WTC11 (cell line): ENCODE results near the gene SLC39A5. TPM values are rescaled to one million over a fixed set of nuclear protein-coding genes. Genes with fewer than 3 reads are reported as not detected.

Experiments used
- ATAC-seq: fragments of 200-7000 bp; cut with Tn5 transposase; 2 replicates; pipeline ENCODE4 v1.10.0; 2021; ENCODE audit warnings: mild to moderate bottlenecking, moderate library complexity
- CTCF ChIA-PET: fragments of 300-600 bp; sonication (Branson Sonifier 250); formaldehyde crosslinking; loops from one replicate; lab custom pipeline; 2021; ENCODE audit warnings: antibody characterized with exemption; lab: Charles Lee
- POLR2A ChIA-PET: fragments of 350-600 bp; sonication (Branson Sonifier 250); formaldehyde crosslinking; loops from one replicate; lab custom pipeline; 2021; ENCODE audit warnings: antibody characterized with exemption; lab: Charles Lee
- DNase-seq: peaks from one replicate; pipeline ENCODE4 v3.0.0; 2021; ENCODE audit warnings: low spot score
- H3K27ac Mint-ChIP-seq: 2 replicates; pipeline ENCODE4 v1.8.0; 2021; ENCODE audit warnings: mixed read lengths
- H3K27me3 Mint-ChIP-seq: 2 replicates; pipeline ENCODE4 v1.8.0; 2021; ENCODE audit warnings: low read depth, mild to moderate bottlenecking, moderate library complexity, mixed read lengths
- H3K36me3 Mint-ChIP-seq: 2 replicates; pipeline ENCODE4 v1.8.0; 2021; ENCODE audit warnings: mixed read lengths
- H3K4me1 Mint-ChIP-seq: 2 replicates; pipeline ENCODE4 v1.8.0; 2022; ENCODE audit warnings: mixed read lengths
- H3K4me3 Mint-ChIP-seq: 2 replicates; pipeline ENCODE4 v1.8.0; 2021; ENCODE audit warnings: mild to moderate bottlenecking, moderate library complexity, mixed read lengths
- H3K9me3 Mint-ChIP-seq: 2 replicates; pipeline ENCODE4 v1.8.0; 2021; ENCODE audit warnings: mixed read lengths
- ATF1 ChIP-seq: sonication (generic); formaldehyde crosslinking; IDR thresholded peaks from 2 replicates; pipeline ENCODE4 v1.8.1; 2023; ENCODE audit warnings: mild to moderate bottlenecking, moderate library complexity, missing genetic modification reagents
- CREM ChIP-seq: sonication (generic); formaldehyde crosslinking; IDR thresholded peaks from 2 replicates; pipeline ENCODE4 v1.8.1; 2022; ENCODE audit warnings: mild to moderate bottlenecking, missing genetic modification reagents, moderate library complexity
- ETV6 ChIP-seq: sonication (generic); formaldehyde crosslinking; IDR thresholded peaks from 2 replicates; pipeline ENCODE4 v1.8.1; 2022; ENCODE audit warnings: mild to moderate bottlenecking, missing genetic modification reagents
- FOXJ3 ChIP-seq: sonication (generic); formaldehyde crosslinking; IDR thresholded peaks from 2 replicates; pipeline ENCODE4 v1.9.0; 2021; ENCODE audit warnings: missing genetic modification reagents, mild to moderate bottlenecking, borderline replicate concordance
- FOXK1 ChIP-seq: sonication (generic); formaldehyde crosslinking; IDR thresholded peaks from 2 replicates; pipeline ENCODE4 v1.8.0; 2022; ENCODE audit warnings: mild to moderate bottlenecking, moderate library complexity, missing genetic modification reagents
- HMGXB4 ChIP-seq: sonication (generic); formaldehyde crosslinking; IDR thresholded peaks from 2 replicates; pipeline ENCODE4 v1.8.1; 2023; ENCODE audit warnings: mild to moderate bottlenecking, moderate library complexity, missing genetic modification reagents
- KAT7 ChIP-seq: sonication (generic); formaldehyde crosslinking; IDR thresholded peaks from 2 replicates; pipeline ENCODE4 v1.8.1; 2023; ENCODE audit warnings: missing genetic modification reagents, mild to moderate bottlenecking, borderline replicate concordance
- NR2C2 ChIP-seq: sonication (generic); formaldehyde crosslinking; IDR thresholded peaks from 2 replicates; pipeline ENCODE4 v1.8.0; 2022; ENCODE audit warnings: mild to moderate bottlenecking, missing genetic modification reagents
- OVOL2 ChIP-seq: fragments of 250-450 bp; sonication (Bioruptor Pico); IDR thresholded peaks from 2 replicates; pipeline ENCODE4 v1.9.0; 2021; ENCODE audit warnings: mild to moderate bottlenecking, borderline replicate concordance
- PRRX2 ChIP-seq: fragments of 250-450 bp; sonication (Bioruptor Pico); IDR thresholded peaks from 2 replicates; pipeline ENCODE4 v1.8.0; 2021; ENCODE audit warnings: mild to moderate bottlenecking
- SMAD3 ChIP-seq: sonication (generic); formaldehyde crosslinking; IDR thresholded peaks from 2 replicates; pipeline ENCODE4 v1.8.0; 2022; ENCODE audit warnings: missing genetic modification reagents, mild to moderate bottlenecking, borderline replicate concordance
- SOX15 ChIP-seq: fragments of 250-450 bp; sonication (Bioruptor Pico); IDR thresholded peaks from 2 replicates; pipeline ENCODE4 v1.9.0; 2021; ENCODE audit warnings: mild to moderate bottlenecking
- TCF7 ChIP-seq: sonication (generic); formaldehyde crosslinking; IDR thresholded peaks from 2 replicates; pipeline ENCODE4 v1.8.0; 2022; ENCODE audit warnings: mild to moderate bottlenecking, low read depth, missing genetic modification reagents, moderate library complexity
- ZNF138 ChIP-seq: sonication (generic); formaldehyde crosslinking; conservative IDR thresholded peaks from 2 replicates; pipeline ENCODE4 v1.8.1; 2022; ENCODE audit warnings: mild to moderate bottlenecking, moderate library complexity, missing genetic modification reagents
- ZNF219 ChIP-seq: sonication (generic); formaldehyde crosslinking; IDR thresholded peaks from 2 replicates; pipeline ENCODE4 v1.8.0; 2023; ENCODE audit warnings: missing genetic modification reagents, mild to moderate bottlenecking, borderline replicate concordance
- ZNF263 ChIP-seq: sonication (generic); formaldehyde crosslinking; IDR thresholded peaks from 2 replicates; pipeline ENCODE4 v1.8.1; 2022; ENCODE audit warnings: low read depth, mild to moderate bottlenecking, moderate library complexity, missing genetic modification reagents
- ZNF671 ChIP-seq: fragments of 250-450 bp; sonication (Bioruptor Pico); IDR thresholded peaks from 2 replicates; pipeline ENCODE4 v1.8.0; 2021; ENCODE audit warnings: mild to moderate bottlenecking
- total RNA-seq: library from RNA; stranded (reverse); gene quantifications from 3 replicates; pipeline ENCODE4 v1.2.3, GENCODE V29; 2021
- TF ChIP-seq, protein P1 (sequence below): sonication (generic); formaldehyde crosslinking; IDR thresholded peaks from 2 replicates; pipeline ENCODE4 v1.8.0; 2022; ENCODE audit warnings: missing genetic modification reagents
- TF ChIP-seq, protein P2 (sequence below): sonication (generic); formaldehyde crosslinking; IDR thresholded peaks from 2 replicates; pipeline ENCODE4 v1.8.1; 2022; ENCODE audit warnings: mild to moderate bottlenecking, moderate library complexity, missing genetic modification reagents
- TF ChIP-seq, protein P3 (sequence below): sonication (generic); formaldehyde crosslinking; conservative IDR thresholded peaks from 2 replicates; pipeline ENCODE4 v1.8.1; 2022; ENCODE audit warnings: mild to moderate bottlenecking, missing genetic modification reagents
- TF ChIP-seq, protein P4 (sequence below): sonication (generic); formaldehyde crosslinking; IDR thresholded peaks from 2 replicates; pipeline ENCODE4 v1.8.0; 2023; ENCODE audit warnings: missing genetic modification reagents
- TF ChIP-seq, protein P5 (sequence below): sonication (generic); formaldehyde crosslinking; IDR thresholded peaks from 2 replicates; pipeline ENCODE4 v1.8.1; 2022; ENCODE audit warnings: low read depth, missing genetic modification reagents, borderline replicate concordance
- TF ChIP-seq, protein P6 (sequence below): fragments of 250-450 bp; sonication (Bioruptor Pico); IDR thresholded peaks from 2 replicates; pipeline ENCODE4 v1.9.0; 2021; ENCODE audit warnings: moderate library complexity, mild to moderate bottlenecking, inconsistent platforms, borderline replicate concordance

SLC39A5 gene
- total RNA-seq, 1 experiment from 2014 or later: 0.26 TPM

DNA sequence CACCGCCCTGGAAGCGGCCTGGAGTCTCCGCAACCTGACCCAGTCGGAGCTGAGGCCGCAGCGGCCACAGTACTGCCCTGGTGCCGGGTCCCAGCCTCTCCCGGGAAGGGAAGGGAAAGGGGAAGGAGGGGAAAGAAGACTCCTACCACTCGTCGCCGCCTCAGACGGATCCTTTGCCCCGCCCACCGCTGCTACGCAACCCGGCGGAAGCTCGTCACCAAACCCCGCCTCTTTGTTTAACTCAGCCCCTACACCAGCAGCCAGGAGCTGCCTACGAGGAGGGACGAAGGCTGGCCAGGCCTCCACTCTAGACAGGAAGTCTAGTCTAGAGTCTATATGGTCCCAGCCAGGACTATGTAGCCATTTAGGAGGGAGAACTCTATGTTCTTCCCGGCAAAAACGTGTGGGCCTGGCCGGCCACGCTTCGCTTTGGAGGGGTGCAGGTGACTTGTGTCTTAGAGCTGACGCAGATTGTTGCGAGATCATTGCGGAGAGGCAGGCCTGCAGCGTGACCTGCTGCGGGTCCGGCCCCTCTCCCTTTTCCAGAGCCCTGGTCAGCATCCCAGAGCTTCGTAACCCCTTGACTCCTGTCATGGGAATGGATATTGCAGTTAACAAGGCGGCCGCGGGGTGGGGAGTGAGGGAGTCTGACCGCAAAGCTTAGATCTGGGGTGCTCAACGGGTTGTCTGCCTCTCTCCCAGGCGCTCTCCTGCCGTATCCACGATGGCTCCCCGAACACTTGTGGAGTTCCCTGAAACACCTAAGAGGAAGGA, 7.9 kb upstream of the SLC39A5 start, which contains the start of gene RNF41:
Gene RNF41, minus strand, starts transcription at position 166 of the 774 bp plus-strand sequence. CDS start 7,875 bp downstream, outside the sequence.
- Mint-ChIP-seq H3K36me3 (peaks cover 15% of the 10 kb centered on the region), H3K9me3 (no peaks in the 10 kb centered on the region), H3K4me1 (peaks cover 33% of the 10 kb centered on the region), H3K27ac (peak within 1 kb of the TSS; percentile 100), H3K27me3 (no peaks in the 10 kb centered on the region), H3K4me3 (peak within 1 kb of the TSS; percentile 98)
- ChIA-PET CTCF (interaction anchor here (0.6 to 3.6 kb wide), 39 partner anchors 9 to 483 kb away, joined by 3 to 102 read pairs (median 5); partner anchors contain the start of genes ANKRD52, CNPY2, COQ10A and ERBB3), POLR2A (interaction anchor here (0.5 to 2.6 kb wide), 39 partner anchors 9 to 1284 kb away, joined by 3 to 33 read pairs (median 5); partner anchors contain the start of genes ANKRD52, ATP5F1B, CNPY2 and COQ10A)
- DNase-seq: peak; percentile 97
- ATAC-seq: peak; percentile 75
- TF ChIP-seq, protein P1, sequence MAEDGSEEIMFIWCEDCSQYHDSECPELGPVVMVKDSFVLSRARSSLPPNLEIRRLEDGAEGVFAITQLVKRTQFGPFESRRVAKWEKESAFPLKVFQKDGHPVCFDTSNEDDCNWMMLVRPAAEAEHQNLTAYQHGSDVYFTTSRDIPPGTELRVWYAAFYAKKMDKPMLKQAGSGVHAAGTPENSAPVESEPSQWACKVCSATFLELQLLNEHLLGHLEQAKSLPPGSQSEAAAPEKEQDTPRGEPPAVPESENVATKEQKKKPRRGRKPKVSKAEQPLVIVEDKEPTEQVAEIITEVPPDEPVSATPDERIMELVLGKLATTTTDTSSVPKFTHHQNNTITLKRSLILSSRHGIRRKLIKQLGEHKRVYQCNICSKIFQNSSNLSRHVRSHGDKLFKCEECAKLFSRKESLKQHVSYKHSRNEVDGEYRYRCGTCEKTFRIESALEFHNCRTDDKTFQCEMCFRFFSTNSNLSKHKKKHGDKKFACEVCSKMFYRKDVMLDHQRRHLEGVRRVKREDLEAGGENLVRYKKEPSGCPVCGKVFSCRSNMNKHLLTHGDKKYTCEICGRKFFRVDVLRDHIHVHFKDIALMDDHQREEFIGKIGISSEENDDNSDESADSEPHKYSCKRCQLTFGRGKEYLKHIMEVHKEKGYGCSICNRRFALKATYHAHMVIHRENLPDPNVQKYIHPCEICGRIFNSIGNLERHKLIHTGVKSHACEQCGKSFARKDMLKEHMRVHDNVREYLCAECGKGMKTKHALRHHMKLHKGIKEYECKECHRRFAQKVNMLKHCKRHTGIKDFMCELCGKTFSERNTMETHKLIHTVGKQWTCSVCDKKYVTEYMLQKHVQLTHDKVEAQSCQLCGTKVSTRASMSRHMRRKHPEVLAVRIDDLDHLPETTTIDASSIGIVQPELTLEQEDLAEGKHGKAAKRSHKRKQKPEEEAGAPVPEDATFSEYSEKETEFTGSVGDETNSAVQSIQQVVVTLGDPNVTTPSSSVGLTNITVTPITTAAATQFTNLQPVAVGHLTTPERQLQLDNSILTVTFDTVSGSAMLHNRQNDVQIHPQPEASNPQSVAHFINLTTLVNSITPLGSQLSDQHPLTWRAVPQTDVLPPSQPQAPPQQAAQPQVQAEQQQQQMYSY: no peak
- TF ChIP-seq, protein P2, sequence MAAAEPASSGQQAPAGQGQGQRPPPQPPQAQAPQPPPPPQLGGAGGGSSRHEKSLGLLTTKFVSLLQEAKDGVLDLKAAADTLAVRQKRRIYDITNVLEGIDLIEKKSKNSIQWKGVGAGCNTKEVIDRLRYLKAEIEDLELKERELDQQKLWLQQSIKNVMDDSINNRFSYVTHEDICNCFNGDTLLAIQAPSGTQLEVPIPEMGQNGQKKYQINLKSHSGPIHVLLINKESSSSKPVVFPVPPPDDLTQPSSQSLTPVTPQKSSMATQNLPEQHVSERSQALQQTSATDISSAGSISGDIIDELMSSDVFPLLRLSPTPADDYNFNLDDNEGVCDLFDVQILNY: peak; percentile 66; the same call in 1 of the 2 replicates
- no peak for TF ChIP-seq ZNF671 (CRISPR knock-in tag)
- TF ChIP-seq ZNF219 (CRISPR knock-in tag): no peak
- TF ChIP-seq ETV6 (CRISPR knock-in tag): 0 out of 2 replicates have a peak, but pooled peaks have one; percentile 32
- TF ChIP-seq, protein P3, sequence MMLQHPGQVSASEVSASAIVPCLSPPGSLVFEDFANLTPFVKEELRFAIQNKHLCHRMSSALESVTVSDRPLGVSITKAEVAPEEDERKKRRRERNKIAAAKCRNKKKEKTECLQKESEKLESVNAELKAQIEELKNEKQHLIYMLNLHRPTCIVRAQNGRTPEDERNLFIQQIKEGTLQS: no peak
- TF ChIP-seq, protein P4, sequence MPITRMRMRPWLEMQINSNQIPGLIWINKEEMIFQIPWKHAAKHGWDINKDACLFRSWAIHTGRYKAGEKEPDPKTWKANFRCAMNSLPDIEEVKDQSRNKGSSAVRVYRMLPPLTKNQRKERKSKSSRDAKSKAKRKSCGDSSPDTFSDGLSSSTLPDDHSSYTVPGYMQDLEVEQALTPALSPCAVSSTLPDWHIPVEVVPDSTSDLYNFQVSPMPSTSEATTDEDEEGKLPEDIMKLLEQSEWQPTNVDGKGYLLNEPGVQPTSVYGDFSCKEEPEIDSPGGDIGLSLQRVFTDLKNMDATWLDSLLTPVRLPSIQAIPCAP (CRISPR knock-in tag): 0 out of 2 replicates have a peak, but pooled peaks have one; percentile 14
- no peak for TF ChIP-seq ZNF138 (CRISPR knock-in tag)
- TF ChIP-seq, protein P5, sequence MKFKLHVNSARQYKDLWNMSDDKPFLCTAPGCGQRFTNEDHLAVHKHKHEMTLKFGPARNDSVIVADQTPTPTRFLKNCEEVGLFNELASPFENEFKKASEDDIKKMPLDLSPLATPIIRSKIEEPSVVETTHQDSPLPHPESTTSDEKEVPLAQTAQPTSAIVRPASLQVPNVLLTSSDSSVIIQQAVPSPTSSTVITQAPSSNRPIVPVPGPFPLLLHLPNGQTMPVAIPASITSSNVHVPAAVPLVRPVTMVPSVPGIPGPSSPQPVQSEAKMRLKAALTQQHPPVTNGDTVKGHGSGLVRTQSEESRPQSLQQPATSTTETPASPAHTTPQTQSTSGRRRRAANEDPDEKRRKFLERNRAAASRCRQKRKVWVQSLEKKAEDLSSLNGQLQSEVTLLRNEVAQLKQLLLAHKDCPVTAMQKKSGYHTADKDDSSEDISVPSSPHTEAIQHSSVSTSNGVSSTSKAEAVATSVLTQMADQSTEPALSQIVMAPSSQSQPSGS: no peak
- peak; percentile 44; the same call in 1 of the 2 replicates for TF ChIP-seq HMGXB4 (CRISPR knock-in tag)
- no peak for TF ChIP-seq PRRX2 (CRISPR knock-in tag)
- TF ChIP-seq NR2C2 (CRISPR knock-in tag): no peak
- no peak for TF ChIP-seq TCF7 (CRISPR knock-in tag)
- no peak for TF ChIP-seq ZNF263 (CRISPR knock-in tag)
- no peak for TF ChIP-seq OVOL2 (CRISPR knock-in tag)
- peak; percentile 67; the same call in 1 of the 2 replicates for TF ChIP-seq FOXK1
- no peak for TF ChIP-seq ATF1 (CRISPR knock-in tag)
- TF ChIP-seq SMAD3 (CRISPR knock-in tag): no peak
- no peak for TF ChIP-seq KAT7 (CRISPR knock-in tag)
- TF ChIP-seq FOXJ3 (CRISPR knock-in tag): no peak
- TF ChIP-seq, protein P6, sequence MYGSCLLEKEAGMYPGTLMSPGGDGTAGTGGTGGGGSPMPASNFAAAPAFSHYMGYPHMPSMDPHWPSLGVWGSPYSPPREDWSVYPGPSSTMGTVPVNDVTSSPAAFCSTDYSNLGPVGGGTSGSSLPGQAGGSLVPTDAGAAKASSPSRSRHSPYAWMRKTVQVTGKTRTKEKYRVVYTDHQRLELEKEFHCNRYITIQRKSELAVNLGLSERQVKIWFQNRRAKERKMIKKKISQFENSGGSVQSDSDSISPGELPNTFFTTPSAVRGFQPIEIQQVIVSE (CRISPR knock-in tag): no peak
- TF ChIP-seq SOX15: no peak
- TF ChIP-seq CREM: peak; percentile 77
